Activated CD8-positive, alpha-beta T cell treated with anti-CD3 and anti-CD28 coated beads for 36 hours (primary cell): ENCODE results near the gene HTRA1. TPM values are rescaled to one million over a fixed set of nuclear protein-coding genes. Genes with fewer than 3 reads are reported as not detected.
A peak's percentile ranks its signal among the peaks of the same experiment; 100 is the strongest.

Experiments
- ATAC-seq: fragments of 200-7000 bp; cut with Tn5 transposase; one replicate; pipeline ENCODE4 v1.10.0; 2021; ENCODE audit warnings: mild to moderate bottlenecking, moderate library complexity
- CTCF ChIA-PET: fragments of 350-600 bp; sonication (Branson Sonifier 250); formaldehyde crosslinking; loops from one replicate; lab custom pipeline; 2021; ENCODE audit warnings: antibody characterized with exemption; lab: Charles Lee
- POLR2A ChIA-PET: fragments of 350-600 bp; sonication (Branson Sonifier 250); formaldehyde crosslinking; loops from one replicate; lab custom pipeline; 2021; ENCODE audit warnings: antibody characterized with exemption; lab: Charles Lee
- DNase-seq: peaks from one replicate; pipeline ENCODE4 v3.0.0-alpha.2; 2020
- H3K27ac Mint-ChIP-seq: one replicate; pipeline ENCODE4 v1.8.0; 2021; ENCODE audit warnings: mild to moderate bottlenecking, mixed read lengths
- H3K27me3 Mint-ChIP-seq: one replicate; pipeline ENCODE4 v1.8.0; 2021; ENCODE audit warnings: mixed read lengths
- H3K36me3 Mint-ChIP-seq: one replicate; pipeline ENCODE4 v1.8.0; 2021; ENCODE audit warnings: low read depth, mixed read lengths
- H3K4me1 Mint-ChIP-seq: one replicate; pipeline ENCODE4 v1.8.0; 2021; ENCODE audit warnings: low read depth, mixed read lengths
- H3K4me3 Mint-ChIP-seq: one replicate; pipeline ENCODE4 v1.8.0; 2021; ENCODE audit warnings: mild to moderate bottlenecking, moderate library complexity, mixed read lengths
- H3K9me3 Mint-ChIP-seq: one replicate; pipeline ENCODE4 v1.8.0; 2021; ENCODE audit warnings: mixed read lengths
- intact Hi-C: fragments of 100-400 bp; cut with micrococcal nuclease; formaldehyde crosslinking; loops from one replicate; pipeline ENCODE4 v1.10.0; 2022
- total RNA-seq, 2 experiments: library from RNA; stranded (reverse); gene quantifications; one replicate each; pipeline ENCODE4 v1.2.3, GENCODE V29; 2021
- TF ChIP-seq, protein P1 (sequence below): fragments of 200-600 bp; IDR thresholded peaks from one replicate; pipeline ENCODE4 v1.8.0; 2022; ENCODE audit warnings: antibody characterized with exemption, mild to moderate bottlenecking

HTRA1 gene
- total RNA-seq, 2 experiments from 2014 or later: not detected

DNA sequence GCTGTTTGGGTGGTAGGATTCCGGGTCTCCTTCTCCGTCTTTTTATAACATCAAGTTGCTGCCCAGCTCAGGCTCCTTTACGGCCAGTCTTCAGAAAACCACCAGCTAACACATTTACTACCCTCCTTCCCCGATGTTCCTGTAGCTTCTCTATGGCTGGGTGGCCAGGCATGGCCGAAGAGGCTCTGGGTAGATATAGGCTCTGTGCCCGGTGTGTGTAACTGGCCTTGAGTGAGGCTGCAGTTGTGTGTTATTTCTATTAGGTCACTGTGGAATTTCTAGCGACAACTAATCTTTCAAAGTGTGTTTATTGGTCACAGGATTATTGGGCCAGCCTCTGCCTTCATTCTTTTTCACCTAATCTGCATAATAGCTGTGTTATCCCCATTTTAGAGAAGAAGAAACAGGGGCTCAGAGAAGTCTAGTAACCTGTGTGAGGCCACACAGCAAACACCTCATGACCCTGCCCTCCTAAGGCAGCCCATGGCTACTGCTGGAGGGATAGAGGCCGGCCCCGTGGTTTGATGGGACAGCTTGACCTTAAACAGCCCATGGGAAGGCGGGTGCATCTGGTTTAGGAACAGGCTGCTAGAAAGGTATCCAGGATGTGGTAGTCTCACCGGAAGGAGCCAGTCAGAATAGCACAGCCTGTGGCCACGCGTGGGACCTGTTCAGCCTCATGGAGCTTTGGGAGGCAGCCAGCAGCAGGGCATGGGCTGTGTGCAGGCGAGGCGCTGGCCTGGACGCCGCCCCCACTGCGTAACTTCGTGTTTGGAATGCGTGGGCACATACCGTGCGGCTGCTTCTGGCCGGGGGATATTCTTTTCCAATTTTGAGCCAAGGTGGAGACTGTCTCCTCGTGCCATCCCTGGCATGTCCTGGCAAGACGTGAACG is 29.7 kb downstream of the HTRA1 start:
- intact Hi-C loops: no loop called here
- Mint-ChIP-seq H3K27ac (peak overlapping the region; percentile 9), H3K9me3 (no peaks in the 10 kb centered on the region), H3K4me3 (no peak overlapping the region), H3K36me3 (no peaks in the 10 kb centered on the region), H3K27me3 (peaks cover 6% of the 10 kb centered on the region), H3K4me1 (peaks cover 15% of the 10 kb centered on the region)
- ATAC-seq: peak; percentile 72
- DNase-seq: peak; percentile 68
- ChIA-PET CTCF (interaction anchor here (1.0 to 1.6 kb wide), 4 partner anchors 14 to 75 kb away, joined by 3 to 4 read pairs (median 3); no protein-coding TSS in a partner anchor), POLR2A (interaction anchor here (0.7 to 0.8 kb wide), 2 partner anchors 23 to 60 kb away, joined by 3 read pairs; no protein-coding TSS in a partner anchor)
- TF ChIP-seq, protein P1, sequence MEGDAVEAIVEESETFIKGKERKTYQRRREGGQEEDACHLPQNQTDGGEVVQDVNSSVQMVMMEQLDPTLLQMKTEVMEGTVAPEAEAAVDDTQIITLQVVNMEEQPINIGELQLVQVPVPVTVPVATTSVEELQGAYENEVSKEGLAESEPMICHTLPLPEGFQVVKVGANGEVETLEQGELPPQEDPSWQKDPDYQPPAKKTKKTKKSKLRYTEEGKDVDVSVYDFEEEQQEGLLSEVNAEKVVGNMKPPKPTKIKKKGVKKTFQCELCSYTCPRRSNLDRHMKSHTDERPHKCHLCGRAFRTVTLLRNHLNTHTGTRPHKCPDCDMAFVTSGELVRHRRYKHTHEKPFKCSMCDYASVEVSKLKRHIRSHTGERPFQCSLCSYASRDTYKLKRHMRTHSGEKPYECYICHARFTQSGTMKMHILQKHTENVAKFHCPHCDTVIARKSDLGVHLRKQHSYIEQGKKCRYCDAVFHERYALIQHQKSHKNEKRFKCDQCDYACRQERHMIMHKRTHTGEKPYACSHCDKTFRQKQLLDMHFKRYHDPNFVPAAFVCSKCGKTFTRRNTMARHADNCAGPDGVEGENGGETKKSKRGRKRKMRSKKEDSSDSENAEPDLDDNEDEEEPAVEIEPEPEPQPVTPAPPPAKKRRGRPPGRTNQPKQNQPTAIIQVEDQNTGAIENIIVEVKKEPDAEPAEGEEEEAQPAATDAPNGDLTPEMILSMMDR: no peak

DNA sequence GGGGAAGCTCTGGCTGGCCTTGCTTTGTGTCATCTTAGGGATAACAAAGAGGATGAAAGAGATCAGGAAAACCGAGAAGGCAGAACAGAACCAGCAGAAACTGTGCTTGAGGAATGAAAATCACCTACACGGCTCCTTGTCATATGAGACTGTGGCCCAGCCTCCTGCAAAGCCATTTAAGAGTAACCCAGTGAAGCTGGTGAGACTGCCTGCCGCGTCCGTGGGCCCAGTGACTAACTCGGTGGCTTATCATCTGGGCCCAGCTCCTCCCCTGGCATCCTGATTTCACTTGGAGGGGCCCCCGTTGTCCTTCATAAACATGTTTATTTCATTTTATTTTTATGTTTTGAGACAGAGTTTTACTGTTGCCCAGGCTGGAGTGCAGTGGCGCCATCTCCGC is 30.7 kb downstream of the HTRA1 start:
- ChIA-PET POLR2A (no interaction called here), CTCF (interaction anchor here (0.8 to 1.1 kb wide), 2 partner anchors 11 to 72 kb away, joined by 3 read pairs; no protein-coding TSS in a partner anchor)
- Mint-ChIP-seq H3K27me3 (peaks cover 6% of the 10 kb centered on the region), H3K4me3 (no peak overlapping the region), H3K4me1 (peaks cover 23% of the 10 kb centered on the region), H3K9me3 (no peaks in the 10 kb centered on the region), H3K27ac (no peak overlapping the region), H3K36me3 (no peaks in the 10 kb centered on the region)
- intact Hi-C loops: no loop called here
- ATAC-seq (no peak), DNase-seq (no peak)
- TF ChIP-seq, protein P1: no peak

DNA sequence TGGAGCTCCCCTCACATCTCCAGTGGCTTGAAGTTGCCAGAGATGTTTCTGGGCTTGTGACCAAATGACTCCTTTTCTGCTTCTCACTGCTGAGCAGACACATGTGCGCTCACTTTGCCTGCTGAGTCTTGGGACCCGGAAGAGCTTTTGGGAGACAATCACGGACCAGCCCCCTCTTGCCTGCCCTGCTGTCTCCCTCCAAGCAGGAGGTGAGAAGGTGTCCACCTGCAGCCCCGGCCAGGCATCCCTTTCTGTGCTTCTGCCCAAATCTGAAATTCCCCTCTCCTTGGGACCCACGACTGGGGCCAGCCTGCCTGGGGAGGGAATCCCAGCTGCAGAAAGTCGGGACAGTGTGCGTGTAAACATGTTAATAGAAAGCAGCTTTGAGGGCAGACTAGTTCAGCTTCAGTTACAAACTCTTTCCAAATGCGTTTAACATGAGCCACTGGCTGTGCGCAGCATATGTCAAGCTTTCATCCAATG is 31.7 kb downstream of the HTRA1 start:
- H3K4me3 Mint-ChIP-seq: no peak overlapping the region
- no peaks in the 10 kb centered on the region for H3K9me3 Mint-ChIP-seq
- POLR2A ChIA-PET: interaction anchor here (0.8 kb wide), 1 partner anchor 46 kb away, joined by 3 read pairs; no protein-coding TSS in a partner anchor
- intact Hi-C loops: no loop called here
- DNase-seq (no peak), ATAC-seq (no peak)
- TF ChIP-seq, protein P1: no peak
- CTCF ChIA-PET: interaction anchor here (3.4 kb wide), 1 partner anchor 73 kb away, joined by 12 read pairs; no protein-coding TSS in a partner anchor
- H3K27me3 Mint-ChIP-seq: peaks cover 4% of the 10 kb centered on the region
- H3K36me3 Mint-ChIP-seq: no peaks in the 10 kb centered on the region
- no peak overlapping the region for H3K27ac Mint-ChIP-seq
- H3K4me1 Mint-ChIP-seq: peaks cover 23% of the 10 kb centered on the region

DNA sequence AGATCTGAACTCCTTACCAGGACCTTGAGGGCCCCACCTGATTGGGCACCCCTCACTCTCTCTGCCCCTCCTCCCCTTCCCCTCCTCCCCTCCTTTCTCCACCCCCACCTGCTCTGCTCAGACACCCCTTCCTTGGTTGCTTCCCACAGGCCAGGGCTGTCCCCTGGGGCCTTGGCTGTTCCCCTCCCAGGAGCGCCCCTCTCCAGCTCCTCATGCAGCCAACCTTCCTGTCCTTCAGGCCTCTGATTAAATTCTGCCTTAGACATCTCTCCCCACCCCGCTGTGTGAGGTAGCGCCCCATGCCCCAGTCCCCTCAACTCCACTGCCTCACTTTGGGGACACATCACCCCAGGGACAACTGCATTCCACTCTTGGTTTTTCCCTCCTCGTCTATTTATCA is 32.4 kb downstream of the HTRA1 start:
- H3K4me3 Mint-ChIP-seq: no peak overlapping the region
- ChIA-PET CTCF (interaction anchor here (3.4 kb wide), 1 partner anchor 72 kb away, joined by 12 read pairs; no protein-coding TSS in a partner anchor), POLR2A (interaction anchor here (1.7 kb wide), 1 partner anchor 21 kb away, joined by 4 read pairs; no protein-coding TSS in a partner anchor)
- peaks cover 4% of the 10 kb centered on the region for H3K27me3 Mint-ChIP-seq
- ATAC-seq (no peak), DNase-seq (no peak)
- no peak overlapping the region for H3K27ac Mint-ChIP-seq
- H3K4me1 Mint-ChIP-seq: peaks cover 23% of the 10 kb centered on the region
- TF ChIP-seq, protein P1: no peak
- no peaks in the 10 kb centered on the region for H3K36me3 Mint-ChIP-seq
- intact Hi-C loops: no loop called here
- H3K9me3 Mint-ChIP-seq: no peaks in the 10 kb centered on the region
